D341Med (cell line): ENCODE measurements around the gene HCLS1.
"Not testable (repeated sequence)": the region's sequence is repeated elsewhere in the genome, so short reads cannot be mapped to it uniquely, and the experiment has no call there.

Experiments used
- DNase-seq: peaks from one replicate; pipeline ENCODE4 v3.0.0; 2012; ENCODE audit warnings: low spot score

The HCLS1 gene, protein sequence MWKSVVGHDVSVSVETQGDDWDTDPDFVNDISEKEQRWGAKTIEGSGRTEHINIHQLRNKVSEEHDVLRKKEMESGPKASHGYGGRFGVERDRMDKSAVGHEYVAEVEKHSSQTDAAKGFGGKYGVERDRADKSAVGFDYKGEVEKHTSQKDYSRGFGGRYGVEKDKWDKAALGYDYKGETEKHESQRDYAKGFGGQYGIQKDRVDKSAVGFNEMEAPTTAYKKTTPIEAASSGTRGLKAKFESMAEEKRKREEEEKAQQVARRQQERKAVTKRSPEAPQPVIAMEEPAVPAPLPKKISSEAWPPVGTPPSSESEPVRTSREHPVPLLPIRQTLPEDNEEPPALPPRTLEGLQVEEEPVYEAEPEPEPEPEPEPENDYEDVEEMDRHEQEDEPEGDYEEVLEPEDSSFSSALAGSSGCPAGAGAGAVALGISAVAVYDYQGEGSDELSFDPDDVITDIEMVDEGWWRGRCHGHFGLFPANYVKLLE

DNA sequence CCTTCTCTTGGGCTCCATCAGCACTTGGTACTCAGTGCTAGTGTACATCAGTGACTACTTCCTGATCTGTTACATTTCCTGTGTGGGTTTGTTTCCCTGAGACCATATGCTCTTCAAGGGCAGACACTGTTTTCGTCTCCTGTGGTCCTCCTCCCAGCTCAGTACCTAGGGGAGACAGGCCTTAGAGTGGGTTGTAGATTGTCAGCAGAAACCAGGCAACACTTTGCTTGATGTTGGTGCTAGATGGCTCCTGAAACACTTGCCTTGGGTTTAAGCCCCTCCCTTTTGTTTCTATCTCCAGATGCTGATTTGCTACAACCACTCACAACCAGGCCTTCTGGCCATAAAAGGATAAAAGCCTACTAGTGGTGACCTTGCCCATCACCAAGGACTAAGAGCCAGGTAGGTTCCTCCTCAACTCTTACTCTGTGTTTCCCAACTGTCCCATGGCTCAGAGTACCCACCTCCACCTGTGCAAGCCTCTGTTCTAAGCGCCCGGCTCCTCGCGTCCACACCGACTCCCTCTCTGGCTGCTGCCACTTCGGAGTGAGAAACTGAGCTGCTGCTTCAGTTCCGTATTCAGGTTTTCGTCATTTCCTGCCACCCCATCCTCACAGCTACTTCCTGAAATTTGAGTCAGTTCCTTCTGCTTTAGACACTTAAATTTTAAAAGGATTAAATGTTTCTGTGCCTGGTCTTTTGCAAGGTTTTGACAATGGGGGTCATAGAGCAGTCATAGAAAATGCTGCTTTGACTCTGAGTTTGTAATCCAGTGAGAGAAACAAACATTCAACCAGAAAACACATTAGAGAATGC is at the start of gene HCLS1:
Gene HCLS1, minus strand, starts transcription at position 548 of the 816 bp plus-strand sequence. CDS start 2,556 bp downstream, outside the sequence.
- DNase-seq = no peak

DNA sequence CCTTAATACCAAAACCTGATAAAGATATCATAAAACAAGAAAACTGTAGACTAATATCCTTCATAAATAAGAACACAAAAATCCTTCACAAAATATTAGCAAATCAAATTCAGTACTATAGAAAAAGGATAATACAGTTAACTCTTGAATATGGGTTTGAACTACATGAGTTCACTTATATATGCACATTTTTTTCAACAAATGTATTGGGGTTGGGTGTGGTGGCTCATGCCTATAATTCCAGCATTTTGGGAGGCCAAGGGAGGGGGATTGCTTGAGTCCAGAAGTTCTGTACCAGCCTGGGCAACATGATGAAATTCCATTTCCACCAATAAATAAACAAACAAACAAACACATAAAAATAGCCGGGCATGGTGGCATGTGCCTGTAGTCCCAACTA is 49.6 kb upstream of the HCLS1 start:
- DNase-seq = no peak

DNA sequence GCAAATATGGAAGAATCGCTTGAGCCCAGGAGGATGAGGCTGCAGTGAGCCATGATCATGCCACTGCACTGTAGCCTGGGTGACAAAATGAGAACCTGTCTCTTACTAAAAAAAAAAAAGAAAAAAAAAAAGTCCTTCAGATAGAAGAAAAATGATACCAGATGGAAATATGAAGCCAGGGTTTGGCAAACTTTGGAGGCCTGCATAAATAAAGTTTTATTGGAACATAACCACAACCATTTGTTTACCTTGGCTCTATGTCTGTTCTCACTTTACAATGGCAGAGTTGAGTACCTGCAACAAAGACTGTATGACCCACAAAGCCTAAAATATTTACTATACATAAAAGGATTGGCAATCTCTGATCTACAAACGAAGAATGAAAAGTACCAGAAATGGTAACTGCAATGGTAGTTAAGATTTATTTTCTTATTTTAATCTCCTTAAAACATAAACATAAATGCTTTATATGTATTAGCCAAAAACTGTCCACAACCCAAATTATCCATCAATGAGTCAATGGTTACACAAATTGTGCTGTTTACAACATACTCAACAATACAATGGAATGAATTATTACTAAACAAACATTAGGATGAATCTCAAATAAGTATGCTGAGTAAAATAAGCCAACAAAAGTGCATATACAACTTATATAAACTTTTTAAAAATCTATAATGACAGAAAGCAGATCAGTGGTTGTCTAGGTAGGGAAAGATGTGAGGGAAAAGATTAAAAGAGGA is 47.0 kb upstream of the HCLS1 start:
- no peak for DNase-seq

DNA sequence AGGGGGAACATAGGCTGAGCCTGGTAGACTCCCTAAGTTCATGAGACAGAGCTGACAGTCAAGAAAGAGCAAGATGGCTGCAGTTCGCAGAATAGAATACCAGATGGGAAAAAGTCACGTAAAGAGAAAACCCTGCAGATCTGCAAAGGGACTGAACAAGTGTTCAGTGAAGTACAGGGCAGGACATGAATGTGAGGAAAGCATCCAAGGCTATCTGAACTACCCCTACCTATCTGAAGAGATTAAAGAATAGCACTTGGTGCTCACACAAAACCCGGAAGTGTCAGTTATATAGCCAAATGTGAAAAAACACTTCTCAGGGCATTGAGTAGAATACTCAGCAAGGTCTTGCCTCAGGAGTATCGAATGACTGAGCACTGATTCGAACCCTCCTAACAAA is 44.8 kb upstream of the HCLS1 start:
- DNase-seq = no peak

DNA sequence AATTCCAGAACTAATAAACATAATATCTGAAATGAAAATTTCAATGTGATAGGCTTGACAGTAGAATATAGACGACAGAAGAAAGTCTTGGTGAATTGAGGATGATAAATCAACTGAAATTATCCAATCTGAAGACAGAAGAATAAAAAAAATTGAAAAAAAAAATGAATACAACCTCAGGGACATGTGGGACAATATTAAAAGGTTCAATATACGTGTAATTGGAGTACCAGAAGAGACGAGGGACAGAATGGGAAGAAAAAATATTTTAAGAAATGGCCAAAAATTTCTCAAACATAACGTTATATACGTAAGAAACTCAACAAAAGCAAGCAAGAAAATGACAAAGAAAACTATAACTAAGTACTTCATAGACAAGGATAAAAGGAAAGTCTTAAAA is 43.3 kb upstream of the HCLS1 start:
- DNase-seq = no peak

DNA sequence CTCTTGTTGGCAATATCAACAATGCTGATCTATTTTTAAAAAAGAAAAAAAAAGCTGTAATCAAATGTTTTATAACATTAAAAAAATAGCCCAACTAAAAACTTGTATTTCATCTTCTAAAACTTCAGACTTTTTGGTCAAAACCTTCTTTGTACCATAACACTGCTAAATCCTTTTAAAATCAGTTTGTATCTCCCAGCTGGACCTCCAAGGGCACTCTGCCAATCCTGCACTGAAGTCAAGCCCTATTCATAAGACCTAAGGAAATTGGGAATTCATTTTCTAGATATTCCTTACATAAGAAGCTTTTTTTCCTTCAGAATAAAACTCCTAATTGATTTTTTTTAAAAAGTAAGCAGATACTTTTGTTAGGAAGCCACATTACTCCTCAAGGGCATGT is 38.2 kb upstream of the HCLS1 start:
- no peak for DNase-seq

DNA sequence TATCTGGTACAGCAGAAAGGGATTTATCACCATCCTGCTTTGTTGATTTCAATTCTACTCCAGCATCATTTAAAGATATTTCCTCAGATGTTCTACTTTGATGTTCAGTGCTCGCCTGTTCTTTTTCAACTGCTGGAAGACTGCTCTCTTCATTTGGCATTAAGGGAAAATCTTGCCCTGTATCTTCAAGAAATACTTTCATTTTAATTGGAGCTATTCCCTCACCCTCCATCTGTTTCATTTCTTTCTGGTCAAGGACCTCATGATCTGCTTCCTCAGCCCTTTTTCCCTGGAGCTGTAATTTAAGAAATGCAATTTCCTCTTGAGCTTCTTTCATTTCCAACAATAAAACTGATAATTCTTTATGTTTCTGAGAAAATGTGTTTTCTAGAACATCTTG is 37.8 kb upstream of the HCLS1 start:
- no peak for DNase-seq

DNA sequence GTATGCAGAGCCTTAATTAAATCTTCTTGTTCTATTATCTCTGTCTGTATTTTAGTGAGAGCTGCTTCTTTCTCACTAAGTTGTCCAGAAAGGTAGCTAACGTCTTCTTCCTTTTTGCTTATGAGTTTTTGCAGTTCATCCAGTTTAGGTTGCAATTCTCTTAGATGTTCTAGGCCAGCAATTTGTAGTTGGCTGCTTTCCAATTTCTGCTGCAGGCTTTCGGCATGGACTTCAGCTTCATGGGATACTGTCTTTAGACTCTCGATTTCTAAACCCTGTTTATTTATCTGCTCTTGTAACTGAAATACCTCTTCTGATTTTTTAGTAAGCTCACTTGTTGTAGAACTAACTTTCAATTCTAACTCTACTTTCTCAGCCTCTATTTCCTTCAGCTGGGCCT is 35.5 kb upstream of the HCLS1 start:
- DNase-seq = no peak

DNA sequence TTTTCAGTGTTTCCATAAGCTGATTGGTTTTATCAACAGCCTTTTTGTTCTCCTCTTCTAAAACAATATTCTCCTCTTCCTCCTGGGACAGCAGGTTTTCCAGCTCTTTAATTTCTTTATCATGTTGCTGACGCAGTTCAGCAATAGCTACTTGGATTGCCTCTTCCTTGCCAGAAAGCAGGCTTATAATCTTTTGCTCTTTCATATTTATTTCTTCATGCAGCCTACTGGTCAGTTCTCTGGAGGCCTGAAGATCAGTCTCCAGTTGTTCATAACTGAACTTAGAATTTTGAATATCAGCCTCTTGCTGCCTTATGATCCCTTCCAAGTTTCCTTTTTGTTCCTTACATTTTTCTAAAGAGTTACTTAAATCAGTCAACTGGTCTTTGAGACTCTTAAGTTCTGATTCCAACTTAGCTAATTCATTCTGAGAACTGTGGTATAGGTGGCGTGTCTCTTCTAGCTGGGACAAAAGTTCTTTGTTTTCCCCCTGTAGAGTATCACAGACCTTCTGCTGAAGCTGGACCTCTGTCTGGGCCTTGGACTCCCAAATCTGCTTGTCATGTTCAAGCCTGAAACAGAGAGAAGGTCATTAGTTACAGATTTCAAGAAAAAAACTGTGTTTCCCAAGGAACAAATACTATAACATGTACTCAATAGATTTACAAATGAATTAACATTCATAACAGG is 31.5 kb upstream of the HCLS1 start:
- DNase-seq = no peak

DNA sequence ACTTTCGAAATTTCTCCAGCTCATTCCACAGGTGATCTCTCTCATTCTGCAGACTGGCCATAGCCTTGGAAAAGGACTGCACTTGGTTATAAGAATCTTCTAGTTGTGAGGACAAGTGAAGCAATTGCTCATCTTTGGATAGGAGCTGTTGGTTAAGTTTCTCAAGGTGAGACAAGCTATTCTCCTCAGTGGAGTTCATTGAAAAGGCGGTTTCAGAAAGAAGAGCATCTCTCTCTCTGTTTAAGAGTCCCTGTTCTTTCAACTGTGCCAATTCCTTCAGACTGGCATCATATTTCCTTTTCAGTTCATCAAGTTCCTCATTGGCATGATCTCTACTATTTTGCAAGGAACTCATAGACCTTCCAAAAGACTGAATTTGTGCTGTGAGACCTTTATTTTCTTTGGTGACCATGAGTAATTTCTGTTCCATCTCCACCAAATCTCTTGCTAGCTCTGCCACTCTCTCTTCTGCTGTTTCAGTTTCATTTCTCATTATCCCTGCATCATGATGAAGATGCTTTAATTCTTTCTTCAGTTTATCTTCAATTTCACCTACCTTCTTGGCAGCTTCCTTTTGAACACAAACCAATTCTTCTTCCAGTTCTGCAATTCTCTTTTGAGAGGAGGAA is 30.2 kb upstream of the HCLS1 start:
- DNase-seq = no peak

DNA sequence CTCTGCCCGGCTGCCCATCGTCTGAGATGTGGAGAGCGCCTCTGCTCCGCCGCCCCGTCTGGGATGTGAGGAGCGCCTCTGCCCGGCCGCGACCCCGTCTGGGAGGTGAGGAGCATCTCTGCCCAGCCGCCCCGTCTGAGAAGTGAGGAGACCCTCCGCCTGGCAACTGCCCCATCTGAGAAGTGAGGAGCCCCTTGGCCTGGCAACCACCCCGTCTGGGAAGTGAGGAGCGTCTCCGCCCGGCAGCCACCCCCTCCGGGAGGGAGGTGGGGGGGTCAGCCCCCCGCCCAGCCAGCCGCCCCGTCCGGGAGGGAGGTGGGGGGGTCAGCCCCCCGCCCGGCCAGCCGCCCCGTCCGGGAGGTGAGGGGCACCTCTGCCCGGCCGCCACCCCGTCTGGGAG is 28.0 kb upstream of the HCLS1 start:
- not testable (repeated sequence) for DNase-seq

DNA sequence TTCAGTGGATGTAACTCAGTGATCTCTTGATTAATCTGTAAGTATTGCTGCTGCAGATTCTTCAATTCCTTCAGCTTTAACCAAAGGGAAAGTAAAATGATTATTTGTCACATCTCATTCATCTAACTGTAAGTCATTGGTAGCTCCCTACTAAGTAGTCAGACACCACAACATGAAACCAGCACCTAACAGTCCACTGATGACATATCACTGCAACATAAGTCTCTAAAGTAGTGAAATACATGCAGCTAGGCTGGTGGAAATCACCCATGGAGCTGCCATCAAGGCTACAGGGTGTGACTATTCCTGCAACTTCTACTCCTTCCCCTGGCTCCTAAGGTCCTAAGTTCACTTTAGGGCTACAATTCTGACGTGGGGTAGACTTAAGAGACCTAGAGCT is 21.1 kb upstream of the HCLS1 start:
- DNase-seq = no peak

DNA sequence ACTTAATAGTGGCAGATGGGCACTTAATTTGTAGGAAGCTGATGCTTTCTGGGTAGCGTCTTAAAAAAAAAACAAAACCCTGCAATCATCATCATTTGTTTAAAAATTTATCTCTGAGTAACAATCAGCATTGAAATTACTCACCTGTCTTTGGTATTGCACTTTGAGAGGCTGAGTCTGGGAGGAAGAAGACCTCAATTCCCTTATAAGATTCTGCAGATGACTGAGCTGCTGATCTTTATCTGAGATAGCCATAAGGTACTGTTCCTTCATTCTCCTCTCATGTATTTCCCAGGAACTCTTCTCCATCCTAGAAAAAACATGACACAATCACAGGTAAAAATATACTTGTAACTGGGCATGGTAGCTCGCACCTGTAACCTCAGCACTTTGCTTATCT is 16.4 kb upstream of the HCLS1 start:
- no peak for DNase-seq

DNA sequence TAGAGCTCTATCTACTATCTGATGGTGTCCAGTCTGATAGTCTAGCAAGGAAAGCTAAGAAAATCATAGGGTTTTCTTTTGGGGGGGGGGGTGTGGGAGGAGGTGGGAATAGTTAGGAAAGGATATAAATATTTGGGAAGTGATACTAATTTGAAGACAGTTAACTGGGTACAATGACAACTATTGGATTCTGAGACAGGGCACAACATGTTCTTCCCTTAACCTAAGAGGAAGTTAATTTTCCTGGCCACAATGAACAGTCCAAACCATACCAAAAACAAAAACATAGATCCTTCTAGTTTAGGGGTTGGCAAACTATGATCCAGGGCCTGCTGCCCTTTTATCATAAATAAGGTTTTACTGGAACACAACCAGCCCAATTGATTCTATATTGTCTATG is 10.0 kb upstream of the HCLS1 start:
- DNase-seq = no peak

DNA sequence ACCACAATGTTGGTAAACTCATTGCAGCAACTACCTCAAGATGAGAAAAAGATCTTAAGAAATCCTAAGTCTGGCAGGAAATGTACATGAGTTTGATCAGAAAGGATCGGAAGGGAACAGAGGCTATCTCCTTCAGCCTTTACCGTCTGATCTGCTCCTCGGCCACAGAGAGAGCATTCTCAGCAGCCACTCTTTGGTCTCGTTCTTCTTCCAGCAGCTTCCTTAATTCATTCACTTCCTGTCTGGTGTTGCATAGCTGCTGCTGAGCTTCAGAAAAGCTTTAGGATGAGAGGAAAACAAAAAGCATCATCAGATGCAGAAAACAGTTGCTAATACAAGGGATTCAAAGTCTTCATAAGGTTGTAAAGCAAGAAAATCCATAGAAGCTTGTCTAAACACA is 6.6 kb upstream of the HCLS1 start:
- no peak for DNase-seq

DNA sequence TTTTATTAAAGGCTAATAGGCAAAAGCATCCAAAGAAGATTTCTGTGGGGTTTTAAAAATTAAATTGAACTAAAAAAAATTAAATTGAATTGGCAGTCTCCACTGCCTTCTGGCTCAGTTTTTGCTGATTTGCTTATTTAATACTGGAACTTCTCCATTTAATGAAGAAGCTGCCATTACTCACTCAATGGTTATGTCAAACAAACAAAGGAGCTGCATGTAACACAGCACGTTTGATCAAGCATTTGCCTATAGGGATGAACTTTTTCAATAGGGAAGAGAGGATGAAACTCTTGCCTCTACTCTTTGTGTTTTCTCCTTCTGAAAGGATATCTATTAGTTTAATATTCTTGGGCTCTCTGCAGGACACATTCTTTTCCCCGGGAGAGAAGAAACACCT is 4.8 kb upstream of the HCLS1 start:
- no peak for DNase-seq

DNA sequence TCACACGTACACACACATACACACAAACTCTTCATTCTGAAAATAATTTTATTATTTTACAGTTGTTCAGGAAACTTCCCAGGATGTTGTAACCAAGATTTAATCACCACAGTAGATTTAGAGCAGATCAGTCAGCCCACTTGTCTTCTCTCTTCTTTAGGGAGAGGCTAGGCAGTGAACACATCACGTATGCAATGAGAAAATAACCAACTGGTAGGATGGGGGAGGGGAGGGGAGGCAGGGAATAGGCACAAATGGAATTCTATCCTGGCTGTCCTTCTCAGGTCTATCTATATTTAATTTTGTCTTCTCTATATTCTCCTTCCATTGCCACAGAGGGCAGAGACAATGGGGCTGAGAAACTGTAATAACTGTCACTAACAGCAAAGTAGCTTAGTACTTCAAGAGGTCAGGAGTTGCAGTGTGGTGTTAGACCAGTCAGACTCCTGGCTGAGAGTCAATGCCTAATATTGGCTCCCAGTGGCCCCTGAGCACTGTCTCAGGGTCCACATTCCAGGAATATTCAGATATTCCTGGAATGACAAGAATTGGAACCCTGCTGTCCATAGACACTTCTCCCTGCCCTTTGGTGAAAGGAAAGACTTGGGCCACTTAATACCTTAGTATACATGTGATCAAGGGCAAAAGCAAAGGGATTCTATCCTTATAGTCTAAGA is 2.6 kb upstream of the HCLS1 start:
- DNase-seq = no peak

DNA sequence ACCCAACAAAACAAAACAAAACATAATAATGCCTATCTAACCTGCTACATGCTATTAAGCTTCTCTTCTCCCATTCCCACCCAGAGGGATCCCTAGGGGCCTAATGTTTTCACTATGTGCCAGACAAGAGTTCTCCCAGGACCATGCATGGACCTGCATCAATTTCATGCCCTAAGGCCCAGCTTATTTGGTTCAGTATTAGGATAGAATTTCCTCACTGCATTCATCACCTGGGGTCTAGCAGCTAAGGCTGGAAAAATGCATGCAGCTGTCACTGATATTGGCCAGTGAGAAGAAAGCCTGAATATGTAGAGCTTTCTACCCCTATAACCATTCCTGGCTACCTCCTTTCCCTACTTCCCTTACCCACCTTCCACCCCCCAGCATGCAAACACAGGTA is 2.0 kb upstream of the HCLS1 start:
- DNase-seq = no peak

DNA sequence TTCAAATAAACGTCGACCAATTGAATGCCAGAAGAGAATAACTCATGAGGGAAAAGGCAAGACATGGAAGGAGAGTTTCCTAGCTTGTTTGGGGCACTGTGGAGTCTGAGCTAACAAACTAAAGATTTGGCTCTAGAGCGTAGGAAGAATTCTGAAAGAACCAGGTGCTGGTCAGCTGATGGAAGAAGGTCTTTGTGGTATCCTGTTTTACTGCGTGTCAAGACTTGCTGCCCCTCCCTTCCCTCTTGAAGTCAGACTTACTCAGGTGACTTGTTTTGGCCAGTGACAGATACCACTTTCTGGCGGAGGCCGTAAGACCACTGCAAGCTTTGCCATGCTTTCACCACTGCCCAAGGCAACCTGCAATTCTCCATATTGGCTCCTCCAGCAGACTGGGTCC is 673 bp upstream of the HCLS1 start:
- DNase-seq = no peak

DNA sequence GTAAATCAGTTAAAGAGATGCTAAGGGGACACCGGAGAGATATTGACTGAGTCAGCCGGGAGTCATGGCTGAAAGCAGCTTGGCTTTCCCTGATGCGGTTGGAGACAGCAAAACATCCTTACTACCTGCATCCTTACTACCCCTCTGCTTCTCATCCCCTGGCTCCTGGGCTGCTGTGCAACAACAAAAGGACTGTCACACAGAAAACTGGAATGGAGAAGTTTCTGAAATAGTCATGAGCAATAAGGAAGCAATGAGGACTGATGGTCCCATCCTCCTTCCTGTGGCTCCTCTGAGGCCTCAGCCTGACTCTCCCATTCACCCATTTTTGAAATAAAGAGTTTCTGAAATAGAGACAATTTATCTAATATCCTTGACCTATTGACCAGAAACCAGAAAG is 1.1 kb downstream of the HCLS1 start:
- no peak for DNase-seq
